ENCODE measurements around the gene FBXO3. TPM values are rescaled to one million over a fixed set of nuclear protein-coding genes. Genes with fewer than 3 reads are reported as not detected.

Gene FBXO3
- total RNA-seq, 2 experiments from 2014 or later: 12.1 to 21.3 TPM

- TF ChIP-seq CTCF (conservative IDR thresholded peaks at IDR 0.05; ENCODE audit: low read length) (no peak), EZH2phosphoT487 (IDR thresholded peaks at IDR 0.05; ENCODE audit: borderline replicate concordance, low read depth, low read length) (no peak)
- POLR2A ChIA-PET: interaction anchor here (0.6 to 1.6 kb wide), 3 partner anchors 307 to 531 kb away, joined by 3 to 4 read pairs (median 4); no protein-coding TSS in a partner anchor
- Histone ChIP-seq H3K4me2 (ENCODE audit: low read length) (peak overlapping the region; percentile 4; the same call in 1 of the 2 replicates), H4K20me1 (ENCODE audit: insufficient read depth, low read length) (no peaks in the 10 kb centered on the region), H3K4me3 (ENCODE audit: low read depth, low read length, poor library complexity, severe bottlenecking) (no peak overlapping the region), H3K4me1 (ENCODE audit: insufficient read depth, low read length, poor library complexity, severe bottlenecking) (peaks cover 16% of the 10 kb centered on the region), H3K9me3 (ENCODE audit: low read length) (no peaks in the 10 kb centered on the region), H3K27ac (ENCODE audit: low read depth, low read length, poor library complexity, severe bottlenecking) (no peak overlapping the region), H2AFZ (ENCODE audit: low read length) (no peak overlapping the region; the same call in 1 of the 2 replicates), H3K36me3 (ENCODE audit: insufficient read depth, low read length) (no peaks in the 10 kb centered on the region), H3K9me2 (ENCODE audit: insufficient read depth, low read length) (no peaks in the 10 kb centered on the region), H3K79me2 (ENCODE audit: insufficient read depth, low read depth, low read length) (no peaks in the 10 kb centered on the region)
- peak; percentile 46 for DNase-seq (ENCODE audit: low spot score)
- no TSS peak for BruUV-seq (replicated peaks)
- intact Hi-C loops (cut with micrococcal nuclease; ENCODE audit: unreplicated experiment): no loop called here
- CTCF ChIA-PET (ENCODE audit: unreplicated experiment): no interaction called here
Observed at GRCh38 chr11:33696411-33696810, 77.9 kb downstream of the FBXO3 start.

GRCh38 chr11:33695051-33695566, 79.2 kb downstream of the FBXO3 start:
- H3K36me3 ChIP-seq (ENCODE audit: insufficient read depth, low read length): no peaks in the 10 kb centered on the region
- no TSS peak for BruUV-seq (replicated peaks)
- ChIA-PET CTCF (ENCODE audit: unreplicated experiment) (interaction anchor here (0.6 kb wide), 1 partner anchor 1591 kb away, joined by 3 read pairs; no protein-coding TSS in a partner anchor), POLR2A (interaction anchor here (0.6 to 1.6 kb wide), 3 partner anchors 306 to 955 kb away, joined by 3 to 4 read pairs (median 3); no protein-coding TSS in a partner anchor)
- no peak for DNase-seq (ENCODE audit: low spot score)
- H3K4me3 ChIP-seq (ENCODE audit: low read depth, low read length, poor library complexity, severe bottlenecking): no peak overlapping the region
- H3K9me2 ChIP-seq (ENCODE audit: insufficient read depth, low read length): no peaks in the 10 kb centered on the region
- no peak overlapping the region for H3K27ac ChIP-seq (ENCODE audit: low read depth, low read length, poor library complexity, severe bottlenecking)
- no peaks in the 10 kb centered on the region for H3K79me2 ChIP-seq (ENCODE audit: insufficient read depth, low read depth, low read length)
- no peak overlapping the region for H2AFZ ChIP-seq (ENCODE audit: low read length)
- H3K4me1 ChIP-seq (ENCODE audit: insufficient read depth, low read length, poor library complexity, severe bottlenecking): peaks cover 10% of the 10 kb centered on the region
- no peaks in the 10 kb centered on the region for H3K9me3 ChIP-seq (ENCODE audit: low read length)
- intact Hi-C loops (cut with micrococcal nuclease; ENCODE audit: unreplicated experiment): no loop called here
- H4K20me1 ChIP-seq (ENCODE audit: insufficient read depth, low read length): no peaks in the 10 kb centered on the region
- no peak for TF ChIP-seq CTCF (conservative IDR thresholded peaks at IDR 0.05; ENCODE audit: low read length)
- no peak overlapping the region for H3K4me2 ChIP-seq (ENCODE audit: low read length)

GRCh38 chr11:33694346-33695050, 79.8 kb downstream of the FBXO3 start:
- peaks cover 10% of the 10 kb centered on the region for H3K4me1 ChIP-seq (ENCODE audit: insufficient read depth, low read length, poor library complexity, severe bottlenecking)
- no peaks in the 10 kb centered on the region for H3K9me3 ChIP-seq (ENCODE audit: low read length)
- TF ChIP-seq CTCF (conservative IDR thresholded peaks at IDR 0.05; ENCODE audit: low read length) (no peak), EZH2phosphoT487 (IDR thresholded peaks at IDR 0.05; ENCODE audit: borderline replicate concordance, low read depth, low read length) (no peak)
- no peaks in the 10 kb centered on the region for H3K9me2 ChIP-seq (ENCODE audit: insufficient read depth, low read length)
- peak; percentile 18 for DNase-seq (ENCODE audit: low spot score)
- no peaks in the 10 kb centered on the region for H3K36me3 ChIP-seq (ENCODE audit: insufficient read depth, low read length)
- H3K79me2 ChIP-seq (ENCODE audit: insufficient read depth, low read depth, low read length): no peaks in the 10 kb centered on the region
- ChIA-PET POLR2A (interaction anchor here (0.6 to 1.6 kb wide), 2 partner anchors 349 to 954 kb away, joined by 3 to 4 read pairs; no protein-coding TSS in a partner anchor), CTCF (ENCODE audit: unreplicated experiment) (interaction anchor here (0.6 kb wide), 1 partner anchor 16 kb away, joined by 5 read pairs; no protein-coding TSS in a partner anchor)
- intact Hi-C loops (cut with micrococcal nuclease; ENCODE audit: unreplicated experiment): no loop called here
- no peak overlapping the region for H3K27ac ChIP-seq (ENCODE audit: low read depth, low read length, poor library complexity, severe bottlenecking)
- no peak overlapping the region for H2AFZ ChIP-seq (ENCODE audit: low read length)
- no peaks in the 10 kb centered on the region for H4K20me1 ChIP-seq (ENCODE audit: insufficient read depth, low read length)
- H3K4me2 ChIP-seq (ENCODE audit: low read length): no peak overlapping the region
- no peak overlapping the region for H3K4me3 ChIP-seq (ENCODE audit: low read depth, low read length, poor library complexity, severe bottlenecking)
- BruUV-seq (replicated peaks): no TSS peak

Data from OCI-LY7 (cell line).